ENCODE data around the gene PRICKLE4.

Gene PRICKLE4

DNA sequence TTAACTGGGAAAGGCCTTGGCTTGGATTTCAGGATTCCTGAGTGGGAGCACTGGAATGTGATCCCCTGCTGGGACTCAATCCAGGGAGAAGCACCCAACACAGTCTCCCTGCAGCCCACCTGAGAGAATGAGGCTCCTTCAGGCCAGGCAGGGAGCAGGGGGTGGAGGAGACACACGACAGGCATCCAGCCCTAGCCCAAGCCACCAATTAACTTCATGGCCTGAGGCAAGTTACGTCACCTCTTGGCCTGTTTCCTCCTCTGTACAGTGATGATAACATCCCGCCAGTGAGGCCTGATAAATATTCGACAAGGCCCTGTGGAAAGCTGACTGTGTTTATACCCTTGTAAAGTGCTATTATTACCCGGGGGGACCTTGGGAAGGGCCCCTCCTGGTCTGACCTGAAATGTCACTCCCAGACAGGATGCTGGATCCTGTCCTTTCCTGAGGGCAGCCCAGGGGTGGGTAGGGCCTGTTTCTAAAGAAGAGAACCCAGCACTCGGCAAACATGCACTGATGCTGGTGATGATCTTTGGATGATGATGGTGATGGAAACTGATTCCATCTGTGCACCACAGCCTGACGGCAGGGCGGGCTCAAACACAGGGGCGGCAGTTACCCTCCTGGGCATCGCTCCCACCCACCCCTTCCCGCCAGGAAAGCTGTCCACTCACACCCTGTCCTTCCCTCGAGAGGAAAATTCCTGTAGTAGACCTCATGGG lies 13.3 kb upstream of the PRICKLE4 start (continued):
- TF ChIP-seq, protein P1, sequence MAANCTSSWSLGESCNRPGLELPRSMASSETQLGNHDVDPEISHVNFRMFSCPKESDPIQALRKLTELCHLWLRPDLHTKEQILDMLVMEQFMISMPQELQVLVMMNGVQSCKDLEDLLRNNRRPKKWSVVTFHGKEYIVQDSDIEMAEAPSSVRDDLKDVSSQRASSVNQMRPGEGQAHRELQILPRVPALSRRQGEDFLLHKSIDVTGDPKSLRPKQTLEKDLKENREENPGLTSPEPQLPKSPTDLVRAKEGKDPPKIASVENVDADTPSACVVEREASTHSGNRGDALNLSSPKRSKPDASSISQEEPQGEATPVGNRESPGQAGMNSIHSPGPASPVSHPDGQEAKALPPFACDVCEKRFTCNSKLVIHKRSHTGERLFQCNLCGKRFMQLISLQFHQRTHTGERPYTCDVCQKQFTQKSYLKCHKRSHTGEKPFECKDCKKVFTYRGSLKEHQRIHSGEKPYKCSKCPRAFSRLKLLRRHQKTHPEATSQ (tag by site-specific recombination; IDR thresholded peaks at IDR 0.05): no peak
- no peak for TF ChIP-seq ZNF302 (tag by site-specific recombination; IDR thresholded peaks at IDR 0.05; ENCODE audit: low read depth)
- peak; percentile 76; the same call in 1 of the 2 replicates for TF ChIP-seq OSR2 (tag by site-specific recombination; IDR thresholded peaks at IDR 0.05)
- TF ChIP-seq, protein P2, sequence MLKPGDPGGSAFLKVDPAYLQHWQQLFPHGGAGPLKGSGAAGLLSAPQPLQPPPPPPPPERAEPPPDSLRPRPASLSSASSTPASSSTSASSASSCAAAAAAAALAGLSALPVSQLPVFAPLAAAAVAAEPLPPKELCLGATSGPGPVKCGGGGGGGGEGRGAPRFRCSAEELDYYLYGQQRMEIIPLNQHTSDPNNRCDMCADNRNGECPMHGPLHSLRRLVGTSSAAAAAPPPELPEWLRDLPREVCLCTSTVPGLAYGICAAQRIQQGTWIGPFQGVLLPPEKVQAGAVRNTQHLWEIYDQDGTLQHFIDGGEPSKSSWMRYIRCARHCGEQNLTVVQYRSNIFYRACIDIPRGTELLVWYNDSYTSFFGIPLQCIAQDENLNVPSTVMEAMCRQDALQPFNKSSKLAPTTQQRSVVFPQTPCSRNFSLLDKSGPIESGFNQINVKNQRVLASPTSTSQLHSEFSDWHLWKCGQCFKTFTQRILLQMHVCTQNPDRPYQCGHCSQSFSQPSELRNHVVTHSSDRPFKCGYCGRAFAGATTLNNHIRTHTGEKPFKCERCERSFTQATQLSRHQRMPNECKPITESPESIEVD (tag by site-specific recombination; IDR thresholded peaks at IDR 0.05): no peak; the same call in 1 of the 2 replicates
- peak; percentile 77 for TF ChIP-seq ZFP69B (tag by site-specific recombination; IDR thresholded peaks at IDR 0.05)
- peak; percentile 23; the same call in 1 of the 2 replicates for TF ChIP-seq SP3 (tag by site-specific recombination; IDR thresholded peaks at IDR 0.05)
- TF ChIP-seq ZNF433 (tag by site-specific recombination; IDR thresholded peaks at IDR 0.05; ENCODE audit: low read depth): no peak
- peak; percentile 89 for TF ChIP-seq IKZF3 (tag by site-specific recombination; IDR thresholded peaks at IDR 0.05)
- no peak for TF ChIP-seq ZNF223 (tag by site-specific recombination; IDR thresholded peaks at IDR 0.05)
- no peak for TF ChIP-seq ZNF658 (tag by site-specific recombination; IDR thresholded peaks at IDR 0.05)
- peak; percentile 83 for TF ChIP-seq SCRT2 (tag by site-specific recombination; IDR thresholded peaks at IDR 0.05)
- TF ChIP-seq ZNF112 (tag by site-specific recombination; IDR thresholded peaks at IDR 0.05): no peak
- 0 out of 2 replicates have a peak, but pooled peaks have one; percentile 42 for TF ChIP-seq KLF7 (tag by site-specific recombination; IDR thresholded peaks at IDR 0.05; ENCODE audit: borderline replicate concordance)
- TF ChIP-seq ZNF184 (tag by site-specific recombination; IDR thresholded peaks at IDR 0.05): no peak
- peak; percentile 21; the same call in 1 of the 2 replicates for TF ChIP-seq GFI1B (tag by site-specific recombination; IDR thresholded peaks at IDR 0.05)
- TF ChIP-seq ZNF623 (tag by site-specific recombination; IDR thresholded peaks at IDR 0.05): no peak
- TF ChIP-seq ZNF843 (tag by site-specific recombination; IDR thresholded peaks at IDR 0.05): peak; percentile 95
- TF ChIP-seq ZNF48 (tag by site-specific recombination; IDR thresholded peaks at IDR 0.05): no peak
- no peak for TF ChIP-seq ZNF776 (tag by site-specific recombination; IDR thresholded peaks at IDR 0.05; ENCODE audit: borderline replicate concordance)
- peak; percentile 99 for TF ChIP-seq ZIC2 (tag by site-specific recombination; IDR thresholded peaks at IDR 0.05)
- TF ChIP-seq ZNF10 (tag by site-specific recombination; IDR thresholded peaks at IDR 0.05): peak; percentile 73
- no peak; the same call in 1 of the 2 replicates for TF ChIP-seq ZNF121 (tag by site-specific recombination; IDR thresholded peaks at IDR 0.05)
- no peak for TF ChIP-seq ZNF169 (tag by site-specific recombination; IDR thresholded peaks at IDR 0.05)
- TF ChIP-seq GLIS2 (tag by site-specific recombination; IDR thresholded peaks at IDR 0.05): peak; percentile 93
- TF ChIP-seq, protein P3, sequence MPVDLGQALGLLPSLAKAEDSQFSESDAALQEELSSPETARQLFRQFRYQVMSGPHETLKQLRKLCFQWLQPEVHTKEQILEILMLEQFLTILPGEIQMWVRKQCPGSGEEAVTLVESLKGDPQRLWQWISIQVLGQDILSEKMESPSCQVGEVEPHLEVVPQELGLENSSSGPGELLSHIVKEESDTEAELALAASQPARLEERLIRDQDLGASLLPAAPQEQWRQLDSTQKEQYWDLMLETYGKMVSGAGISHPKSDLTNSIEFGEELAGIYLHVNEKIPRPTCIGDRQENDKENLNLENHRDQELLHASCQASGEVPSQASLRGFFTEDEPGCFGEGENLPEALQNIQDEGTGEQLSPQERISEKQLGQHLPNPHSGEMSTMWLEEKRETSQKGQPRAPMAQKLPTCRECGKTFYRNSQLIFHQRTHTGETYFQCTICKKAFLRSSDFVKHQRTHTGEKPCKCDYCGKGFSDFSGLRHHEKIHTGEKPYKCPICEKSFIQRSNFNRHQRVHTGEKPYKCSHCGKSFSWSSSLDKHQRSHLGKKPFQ (tag by site-specific recombination; IDR thresholded peaks at IDR 0.05): peak; percentile 52; the same call in 1 of the 2 replicates
- no peak for TF ChIP-seq SALL2 (tag by site-specific recombination; IDR thresholded peaks at IDR 0.05; ENCODE audit: borderline replicate concordance)
- peak; percentile 81 for TF ChIP-seq ZBTB21 (tag by site-specific recombination; IDR thresholded peaks at IDR 0.05)
- TF ChIP-seq ZNF354C (tag by site-specific recombination; IDR thresholded peaks at IDR 0.05; ENCODE audit: borderline replicate concordance, low read depth): no peak
- TF ChIP-seq ZNF621 (tag by site-specific recombination; IDR thresholded peaks at IDR 0.05): no peak
- TF ChIP-seq EGR2 (tag by site-specific recombination; IDR thresholded peaks at IDR 0.05; ENCODE audit: low read depth): peak; percentile 85
- TF ChIP-seq, protein P4, sequence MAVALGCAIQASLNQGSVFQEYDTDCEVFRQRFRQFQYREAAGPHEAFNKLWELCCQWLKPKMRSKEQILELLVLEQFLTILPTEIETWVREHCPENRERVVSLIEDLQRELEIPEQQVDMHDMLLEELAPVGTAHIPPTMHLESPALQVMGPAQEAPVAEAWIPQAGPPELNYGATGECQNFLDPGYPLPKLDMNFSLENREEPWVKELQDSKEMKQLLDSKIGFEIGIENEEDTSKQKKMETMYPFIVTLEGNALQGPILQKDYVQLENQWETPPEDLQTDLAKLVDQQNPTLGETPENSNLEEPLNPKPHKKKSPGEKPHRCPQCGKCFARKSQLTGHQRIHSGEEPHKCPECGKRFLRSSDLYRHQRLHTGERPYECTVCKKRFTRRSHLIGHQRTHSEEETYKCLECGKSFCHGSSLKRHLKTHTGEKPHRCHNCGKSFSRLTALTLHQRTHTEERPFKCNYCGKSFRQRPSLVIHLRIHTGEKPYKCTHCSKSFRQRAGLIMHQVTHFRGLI (tag by site-specific recombination; IDR thresholded peaks at IDR 0.05): no peak
- TF ChIP-seq, protein P5, sequence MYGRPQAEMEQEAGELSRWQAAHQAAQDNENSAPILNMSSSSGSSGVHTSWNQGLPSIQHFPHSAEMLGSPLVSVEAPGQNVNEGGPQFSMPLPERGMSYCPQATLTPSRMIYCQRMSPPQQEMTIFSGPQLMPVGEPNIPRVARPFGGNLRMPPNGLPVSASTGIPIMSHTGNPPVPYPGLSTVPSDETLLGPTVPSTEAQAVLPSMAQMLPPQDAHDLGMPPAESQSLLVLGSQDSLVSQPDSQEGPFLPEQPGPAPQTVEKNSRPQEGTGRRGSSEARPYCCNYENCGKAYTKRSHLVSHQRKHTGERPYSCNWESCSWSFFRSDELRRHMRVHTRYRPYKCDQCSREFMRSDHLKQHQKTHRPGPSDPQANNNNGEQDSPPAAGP (tag by site-specific recombination; IDR thresholded peaks at IDR 0.05): peak; percentile 99
- no peak for TF ChIP-seq ZNF560 (tag by site-specific recombination; IDR thresholded peaks at IDR 0.05; ENCODE audit: borderline replicate concordance)
- no peak for TF ChIP-seq ZNF530 (tag by site-specific recombination; IDR thresholded peaks at IDR 0.05; ENCODE audit: low read depth)
